GM12865 (cell line): ENCODE results near the gene ENPP3.

Source experiments
- DNase-seq: peaks from one replicate; pipeline ENCODE4 v3.0.0; 2010; ENCODE audit warnings: low read depth
- H3K4me3 ChIP-seq: 2 replicates; pipeline ENCODE4 v1.5.1; 2011; ENCODE audit warnings: mild to moderate bottlenecking, low read depth, low read length, control low read depth
- TF ChIP-seq, protein P1 (sequence below): IDR thresholded peaks from 2 replicates; pipeline ENCODE4 v1.5.1; 2011; ENCODE audit warnings: low read length, control low read depth, low read depth, inconsistent platforms; ENCODE audit not compliant: insufficient read depth; ENCODE audit errors: missing control alignments

ENPP3 gene

GRCh38 chr6:131787766-131788712 is 150.9 kb downstream of the ENPP3 start:
- TF ChIP-seq, protein P1, sequence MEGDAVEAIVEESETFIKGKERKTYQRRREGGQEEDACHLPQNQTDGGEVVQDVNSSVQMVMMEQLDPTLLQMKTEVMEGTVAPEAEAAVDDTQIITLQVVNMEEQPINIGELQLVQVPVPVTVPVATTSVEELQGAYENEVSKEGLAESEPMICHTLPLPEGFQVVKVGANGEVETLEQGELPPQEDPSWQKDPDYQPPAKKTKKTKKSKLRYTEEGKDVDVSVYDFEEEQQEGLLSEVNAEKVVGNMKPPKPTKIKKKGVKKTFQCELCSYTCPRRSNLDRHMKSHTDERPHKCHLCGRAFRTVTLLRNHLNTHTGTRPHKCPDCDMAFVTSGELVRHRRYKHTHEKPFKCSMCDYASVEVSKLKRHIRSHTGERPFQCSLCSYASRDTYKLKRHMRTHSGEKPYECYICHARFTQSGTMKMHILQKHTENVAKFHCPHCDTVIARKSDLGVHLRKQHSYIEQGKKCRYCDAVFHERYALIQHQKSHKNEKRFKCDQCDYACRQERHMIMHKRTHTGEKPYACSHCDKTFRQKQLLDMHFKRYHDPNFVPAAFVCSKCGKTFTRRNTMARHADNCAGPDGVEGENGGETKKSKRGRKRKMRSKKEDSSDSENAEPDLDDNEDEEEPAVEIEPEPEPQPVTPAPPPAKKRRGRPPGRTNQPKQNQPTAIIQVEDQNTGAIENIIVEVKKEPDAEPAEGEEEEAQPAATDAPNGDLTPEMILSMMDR = no peak
- DNase-seq = no peak
- no peak overlapping the region for H3K4me3 ChIP-seq

DNA sequence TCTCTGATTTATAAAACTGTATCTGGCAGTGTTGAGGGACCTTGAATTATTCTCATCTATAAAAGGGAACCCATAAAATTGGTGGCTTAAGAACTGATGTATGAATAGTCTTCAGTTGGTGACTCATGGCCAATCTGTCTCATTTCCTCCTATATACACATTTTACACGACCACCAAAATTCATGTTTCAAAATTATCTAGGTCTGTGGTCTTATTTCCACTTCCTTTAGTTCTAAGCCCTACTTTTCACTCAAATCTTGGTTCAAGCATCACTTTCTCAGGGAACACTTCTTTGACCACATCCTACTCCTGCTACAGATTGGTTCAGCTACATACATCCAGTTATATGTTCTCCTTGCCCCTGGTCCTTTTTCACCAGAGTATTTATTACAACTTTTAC is 152.1 kb downstream of the ENPP3 start:
- TF ChIP-seq, protein P1 = no peak
- H3K4me3 ChIP-seq = no peak overlapping the region
- DNase-seq = no peak

GRCh38 chr6:131791476-131791875 is 154.4 kb downstream of the ENPP3 start:
- H3K4me3 ChIP-seq = no peak overlapping the region
- no peak for DNase-seq
- TF ChIP-seq, protein P1 = no peak

DNA sequence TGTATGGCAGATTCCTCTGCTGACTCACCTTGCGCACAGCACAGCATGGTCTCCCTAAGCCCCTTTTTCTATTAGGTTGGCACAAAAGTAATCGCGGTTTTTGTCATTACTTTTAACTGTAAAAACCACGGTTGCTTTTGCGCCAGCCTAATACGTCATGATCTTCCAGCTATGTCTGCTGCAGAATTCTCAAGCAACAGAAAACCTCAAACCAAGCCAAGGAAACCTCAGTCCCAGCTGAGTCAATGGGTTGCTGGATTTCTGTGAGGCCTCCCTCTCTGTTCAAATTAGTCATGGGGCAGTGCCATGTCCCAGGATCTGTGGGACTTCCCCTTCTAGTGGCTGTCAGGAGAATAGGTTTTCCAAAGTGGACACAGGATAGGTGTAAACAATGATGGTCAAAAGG is 155.0 kb downstream of the ENPP3 start:
- TF ChIP-seq, protein P1 = no peak
- H3K4me3 ChIP-seq = no peak overlapping the region
- DNase-seq = no peak

- no peak overlapping the region for H3K4me3 ChIP-seq
- TF ChIP-seq, protein P1 = no peak
- no peak for DNase-seq
These were observed 158.3 kb downstream of the ENPP3 start for GRCh38 chr6:131795366-131795765.
